AG04449 (cell line): ENCODE results near the gene DIP2A.
A peak's percentile ranks its signal among the peaks of the same experiment; 100 is the strongest.

Experiments
- CTCF ChIA-PET: fragments of 350-600 bp; formaldehyde crosslinking; extraction: SDS; loops from one replicate; lab custom pipeline; 2021; ENCODE audit warnings: antibody characterized with exemption; lab: Yijun Ruan, JAX
- POLR2A ChIA-PET: fragments of 400-600, 350-600 bp; formaldehyde crosslinking; extraction: SDS; loops from one replicate; lab custom pipeline; 2020; ENCODE audit warnings: antibody characterized with exemption, inconsistent platforms; lab: Yijun Ruan, JAX
- DNase-seq: peaks from one replicate; pipeline ENCODE4 v3.0.0-alpha.2; 2010; ENCODE audit warnings: low read depth, low spot score
- H3K4me3 ChIP-seq: 2 replicates; pipeline ENCODE4 v1.5.1; 2011; ENCODE audit warnings: low read depth, mild to moderate bottlenecking, control low read depth, low read length
- CTCF ChIP-seq: IDR thresholded peaks from one replicate; pipeline ENCODE4 v1.5.1; 2011; ENCODE audit warnings: mild to moderate bottlenecking, moderate library complexity, low read length, control low read depth, inconsistent platforms; ENCODE audit not compliant: insufficient read depth; ENCODE audit errors: missing control alignments

The DIP2A gene

GRCh38 chr21:46458315-46459023, at the start of gene DIP2A:
DIP2A (plus strand) TSS chr21:46458891; CDS start chr21:46459132, 241 bp downstream.
- H3K4me3 ChIP-seq = peak within 1 kb of the TSS; percentile 80
- no peak for TF ChIP-seq CTCF
- POLR2A ChIA-PET = no interaction called here
- peak; percentile 80 for DNase-seq
- CTCF ChIA-PET = interaction anchor here (1.3 kb wide), 2 partner anchors 11 to 181 kb away, joined by 3 to 4 read pairs; no protein-coding TSS in a partner anchor

DNA sequence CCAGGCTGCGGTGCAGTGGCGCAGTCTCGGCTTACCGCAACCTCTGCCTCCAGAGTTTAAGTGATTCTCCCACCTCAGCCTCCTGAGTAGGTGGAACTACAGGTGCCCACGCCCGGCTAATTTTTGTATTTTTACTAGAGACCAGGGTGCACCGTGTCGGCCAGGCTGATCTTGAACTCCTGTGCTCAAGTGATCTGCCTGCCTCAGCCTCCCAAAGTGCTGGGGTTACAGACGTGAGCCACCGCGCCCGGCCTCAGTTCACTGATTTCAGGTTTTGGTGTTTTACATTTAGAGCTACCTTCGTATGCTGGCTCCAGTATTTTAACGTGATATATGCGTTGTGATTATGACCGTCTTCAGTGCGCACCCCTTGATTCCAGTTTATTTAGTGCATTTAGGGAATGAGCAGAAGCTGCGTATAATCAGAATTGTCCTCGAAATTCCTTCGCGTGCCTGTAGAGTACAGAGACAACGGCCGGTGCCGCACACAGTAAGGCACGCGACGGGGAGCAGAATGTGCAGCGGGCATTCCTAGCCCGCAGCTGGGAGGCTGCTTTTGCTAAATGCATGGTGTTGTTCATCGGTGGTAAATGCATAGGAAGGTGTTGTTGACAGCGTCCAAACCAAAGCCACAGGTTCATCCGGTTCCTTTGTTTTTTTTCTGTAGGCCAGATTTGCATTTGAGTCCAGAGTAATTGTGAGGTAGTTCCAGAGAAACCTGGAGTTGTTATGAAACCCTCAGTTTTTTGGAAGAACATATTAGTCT, 48.9 kb upstream of the DIP2A start:
- ChIA-PET POLR2A (no interaction called here), CTCF (no interaction called here)
- DNase-seq = no peak
- H3K4me3 ChIP-seq = no peak overlapping the region
- no peak for TF ChIP-seq CTCF

GRCh38 chr21:46410516-46410915, 48.2 kb upstream of the DIP2A start:
- CTCF ChIA-PET = no interaction called here
- POLR2A ChIA-PET = interaction anchor here (0.6 kb wide), 1 partner anchor 13 kb away, joined by 4 read pairs; no protein-coding TSS in a partner anchor
- no peak overlapping the region for H3K4me3 ChIP-seq
- no peak for DNase-seq
- TF ChIP-seq CTCF = no peak

DNA sequence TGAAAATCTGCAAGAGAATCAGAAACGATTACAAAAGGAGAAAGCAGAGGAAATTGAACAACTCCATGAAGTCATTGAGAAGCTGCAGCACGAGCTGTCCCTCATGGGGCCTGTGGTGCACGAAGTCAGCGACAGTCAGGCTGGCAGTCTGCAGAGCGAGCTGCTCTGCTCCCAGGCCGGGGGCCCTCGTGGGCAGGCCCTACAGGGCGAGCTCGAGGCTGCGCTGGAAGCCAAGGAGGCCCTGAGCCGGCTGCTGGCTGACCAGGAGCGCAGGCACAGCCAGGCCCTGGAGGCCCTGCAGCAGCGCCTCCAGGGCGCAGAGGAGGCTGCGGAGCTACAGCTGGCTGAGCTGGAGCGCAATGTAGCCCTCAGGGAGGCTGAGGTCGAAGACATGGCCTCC, 47.5 kb upstream of the DIP2A start:
- H3K4me3 ChIP-seq = no peak overlapping the region
- no peak for DNase-seq
- ChIA-PET CTCF (no interaction called here), POLR2A (interaction anchor here (0.6 kb wide), 1 partner anchor 12 kb away, joined by 4 read pairs; no protein-coding TSS in a partner anchor)
- no peak for TF ChIP-seq CTCF

DNA sequence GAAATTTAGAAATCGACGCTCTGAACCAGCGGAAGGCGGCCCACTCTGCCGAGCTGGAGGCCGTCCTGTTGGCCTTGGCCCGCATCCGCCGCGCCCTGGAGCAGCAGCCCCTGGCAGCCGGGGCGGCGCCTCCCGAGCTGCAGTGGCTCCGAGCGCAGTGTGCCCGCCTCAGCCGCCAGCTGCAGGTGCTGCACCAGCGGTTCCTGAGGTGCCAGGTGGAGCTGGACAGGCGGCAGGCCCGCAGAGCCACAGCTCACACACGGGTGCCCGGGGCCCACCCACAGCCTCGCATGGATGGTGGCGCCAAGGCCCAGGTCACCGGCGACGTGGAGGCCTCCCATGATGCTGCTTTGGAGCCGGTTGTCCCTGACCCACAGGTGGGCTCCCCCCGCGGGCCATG, 47.0 kb upstream of the DIP2A start:
- POLR2A ChIA-PET = no interaction called here
- TF ChIP-seq CTCF = no peak
- CTCF ChIA-PET = no interaction called here
- DNase-seq = no peak
- H3K4me3 ChIP-seq = no peak overlapping the region

- TF ChIP-seq CTCF = no peak
- ChIA-PET CTCF (no interaction called here), POLR2A (no interaction called here)
- DNase-seq = no peak
- no peak overlapping the region for H3K4me3 ChIP-seq
Observed at GRCh38 chr21:46412521-46413364, 45.9 kb upstream of the DIP2A start.
